ENCODE measurements around the gene TMEM129. TPM values are rescaled to one million over a fixed set of nuclear protein-coding genes. Genes with fewer than 3 reads are reported as not detected.
A peak's percentile ranks its signal among the peaks of the same experiment; 100 is the strongest.

The TMEM129 gene, protein sequence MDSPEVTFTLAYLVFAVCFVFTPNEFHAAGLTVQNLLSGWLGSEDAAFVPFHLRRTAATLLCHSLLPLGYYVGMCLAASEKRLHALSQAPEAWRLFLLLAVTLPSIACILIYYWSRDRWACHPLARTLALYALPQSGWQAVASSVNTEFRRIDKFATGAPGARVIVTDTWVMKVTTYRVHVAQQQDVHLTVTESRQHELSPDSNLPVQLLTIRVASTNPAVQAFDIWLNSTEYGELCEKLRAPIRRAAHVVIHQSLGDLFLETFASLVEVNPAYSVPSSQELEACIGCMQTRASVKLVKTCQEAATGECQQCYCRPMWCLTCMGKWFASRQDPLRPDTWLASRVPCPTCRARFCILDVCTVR
- total RNA-seq (10 to 100 TPM; 40.6 to 42.1 TPM), polyA plus RNA-seq (10 to 100 TPM; 36.8 to 40.3 TPM)

DNA sequence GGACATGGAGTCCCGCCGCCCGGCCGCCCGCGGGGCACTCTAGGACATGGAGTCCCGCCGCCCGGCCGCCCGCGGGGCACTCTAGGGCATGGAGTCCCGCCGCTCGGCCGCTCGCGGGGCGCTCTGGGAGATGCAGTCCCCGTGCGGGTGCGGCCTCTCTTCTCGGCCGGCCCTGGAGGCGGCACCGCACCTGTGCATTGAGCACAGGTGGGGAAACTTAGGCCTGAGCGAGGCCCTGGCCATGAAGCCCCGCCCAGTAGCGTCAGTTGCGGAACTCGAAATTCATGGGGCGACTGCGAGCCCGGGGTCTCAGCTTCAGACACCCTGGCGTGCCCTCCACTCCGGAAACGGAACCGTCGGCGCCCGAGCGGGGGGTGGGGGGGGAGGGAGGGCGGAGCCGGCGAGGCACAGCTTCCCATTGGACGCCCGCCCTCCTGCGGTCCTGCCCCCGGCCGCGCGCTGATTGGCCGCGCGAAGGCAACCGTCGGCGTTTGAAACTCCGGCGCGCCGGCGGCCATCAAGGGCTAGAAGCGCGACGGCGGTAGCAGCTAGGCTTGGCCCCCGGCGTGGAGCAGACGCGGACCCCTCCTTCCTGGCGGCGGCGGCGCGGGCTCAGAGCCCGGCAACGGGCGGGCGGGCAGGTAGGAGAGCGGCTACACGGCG is at the start of gene TMEM129, which contains the start of gene TACC3:
TSS of gene TMEM129 (minus strand) at position 321 of the 663 bp plus-strand sequence. CDS start 486 bp downstream, outside the sequence.
TSS of gene TACC3 (plus strand) at position 519 of the 663 bp plus-strand sequence. CDS start 1,901 bp downstream, outside the sequence.
- Histone ChIP-seq H3K36me3 (ENCODE audit: insufficient read depth, low read length) (peaks cover 6% of the 10 kb centered on the region), H3K4me3 (ENCODE audit: low read length in 2 of 2) (peak within 1 kb of the TSS; percentile 52 to 69), H3K9me3 (ENCODE audit: control insufficient read depth in 1 of 2, low read length in 2 of 2) (no peaks in the 10 kb centered on the region), H3K4me1 (ENCODE audit: insufficient read depth, low read length) (peaks cover 62% of the 10 kb centered on the region), H3K27ac (ENCODE audit: low read depth, low read length) (peak within 1 kb of the TSS; percentile 69), H3K27me3 (ENCODE audit: insufficient read depth, low read length) (no peaks in the 10 kb centered on the region)
- peak within 1 kb of the TSS; percentile 95 to 99 (median 98) for H3K27ac Mint-ChIP-seq
- peak; percentile 95 to 98 (median 97) for DNase-seq
- H3K9me3 Mint-ChIP-seq: peaks cover 0 to 5% (median 0%) of the 10 kb centered on the region in 8 donors
- no peaks in the 10 kb centered on the region for H3K27me3 Mint-ChIP-seq
- ChIA-PET CTCF (ENCODE audit: partially characterized antibody) (interaction anchor here (1.3 to 18.0 kb wide), 2 partner anchors 19 to 30 kb away, joined by 4 to 591 read pairs; no protein-coding TSS in a partner anchor), POLR2A (ENCODE audit: partially characterized antibody) (interaction anchor here (0.7 to 8.8 kb wide), 14 partner anchors 8 to 374 kb away, joined by 3 to 196 read pairs (median 4); partner anchors contain the start of genes FAM53A, LETM1, NSD2 and SLBP)
- peaks cover 32 to 62% (median 47%) of the 10 kb centered on the region in 4 donors for H3K4me1 Mint-ChIP-seq
- peaks cover 10 to 26% of the 10 kb centered on the region in 2 donors for H3K36me3 Mint-ChIP-seq
- intact Hi-C loops (cut with micrococcal nuclease): loop anchor here (1.0 to 10.0 kb wide), 4 partner anchors 9 to 694 kb away; partner anchors contain the start of genes CFAP99, FAM53A, NSD2 and SLBP
- peak within 1 kb of the TSS; percentile 87 to 94 (median 90) for H3K4me3 Mint-ChIP-seq

DNA sequence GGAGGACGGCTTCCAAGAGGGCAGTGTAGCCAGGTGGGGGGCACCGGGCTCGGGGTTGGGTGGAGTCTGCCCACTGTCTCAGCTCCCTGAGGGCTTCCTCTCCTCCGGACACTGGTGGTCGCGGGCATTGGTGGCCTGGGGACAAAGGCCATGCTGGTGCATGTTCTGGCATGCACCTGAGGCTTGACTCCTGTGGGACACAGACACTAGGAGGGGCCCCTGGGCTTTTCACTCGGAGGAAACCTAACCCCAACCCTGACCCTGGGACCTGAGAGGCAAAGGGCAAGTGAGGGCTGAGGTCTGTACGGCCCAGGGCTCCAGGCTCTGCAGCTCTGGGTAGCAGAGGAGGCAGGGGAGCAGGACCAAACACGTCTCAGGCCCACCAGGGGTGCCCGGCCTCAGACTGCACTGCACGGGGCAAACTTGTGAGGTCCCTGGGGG is 49.7 kb upstream of the TMEM129 start:
- no peak overlapping the region for H3K27ac ChIP-seq (ENCODE audit: low read depth, low read length)
- H3K27ac Mint-ChIP-seq: no peak overlapping the region
- peaks cover 0 to 4% (median under 1%) of the 10 kb centered on the region in 4 donors for H3K4me1 Mint-ChIP-seq
- intact Hi-C loops (cut with micrococcal nuclease): no loop called here
- no peaks in the 10 kb centered on the region for H3K36me3 ChIP-seq (ENCODE audit: insufficient read depth, low read length)
- H3K4me3 Mint-ChIP-seq: no peak overlapping the region
- no peaks in the 10 kb centered on the region for H3K9me3 Mint-ChIP-seq
- ChIA-PET CTCF (ENCODE audit: partially characterized antibody) (no interaction called here), POLR2A (ENCODE audit: partially characterized antibody) (no interaction called here)
- peaks cover 4% of the 10 kb centered on the region for H3K27me3 ChIP-seq (ENCODE audit: insufficient read depth, low read length)
- H3K27me3 Mint-ChIP-seq: peaks cover 2 to 7% of the 10 kb centered on the region in 2 donors
- no peaks in the 10 kb centered on the region for H3K36me3 Mint-ChIP-seq
- H3K4me1 ChIP-seq (ENCODE audit: insufficient read depth, low read length): no peaks in the 10 kb centered on the region
- DNase-seq: no peak
- no peak overlapping the region for H3K4me3 ChIP-seq (ENCODE audit: low read length in 2 of 2)
- H3K9me3 ChIP-seq (ENCODE audit: control insufficient read depth in 1 of 2, low read length in 2 of 2): no peaks in the 10 kb centered on the region

DNA sequence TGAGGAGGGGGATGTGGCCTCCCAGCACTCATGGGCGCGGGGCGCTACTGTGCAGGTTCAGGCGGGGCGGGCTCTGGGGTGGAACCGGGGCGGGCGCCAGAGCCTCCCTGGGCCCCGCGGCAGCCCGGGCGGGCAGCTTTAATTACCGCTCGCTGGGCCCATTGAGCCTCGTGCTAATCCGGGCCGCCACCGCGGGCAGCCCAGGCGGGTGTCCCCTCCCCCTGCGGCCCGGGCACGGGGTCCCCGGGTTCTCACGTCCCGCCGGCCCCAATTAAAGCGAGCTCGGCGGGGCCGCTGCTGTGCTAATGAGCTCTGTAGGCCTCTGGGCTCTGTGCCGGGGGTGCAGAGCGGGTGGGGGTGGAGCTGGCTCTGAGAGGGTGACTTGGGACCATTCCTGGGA is 49.1 kb upstream of the TMEM129 start:
- Mint-ChIP-seq H3K27ac (no peak overlapping the region), H3K9me3 (no peaks in the 10 kb centered on the region), H3K27me3 (peaks cover 2 to 11% of the 10 kb centered on the region in 2 donors), H3K4me3 (no peak overlapping the region), H3K4me1 (peaks cover 0 to 4% (median under 1%) of the 10 kb centered on the region in 4 donors), H3K36me3 (no peaks in the 10 kb centered on the region)
- intact Hi-C loops (cut with micrococcal nuclease): no loop called here
- CTCF ChIA-PET (ENCODE audit: partially characterized antibody): no interaction called here
- Histone ChIP-seq H3K9me3 (ENCODE audit: control insufficient read depth in 1 of 2, low read length in 2 of 2) (no peaks in the 10 kb centered on the region), H3K36me3 (ENCODE audit: insufficient read depth, low read length) (no peaks in the 10 kb centered on the region), H3K27ac (ENCODE audit: low read depth, low read length) (no peak overlapping the region), H3K27me3 (ENCODE audit: insufficient read depth, low read length) (peaks cover 4% of the 10 kb centered on the region), H3K4me1 (ENCODE audit: insufficient read depth, low read length) (no peaks in the 10 kb centered on the region), H3K4me3 (ENCODE audit: low read length in 2 of 2) (no peak overlapping the region)
- DNase-seq: no peak
- POLR2A ChIA-PET (ENCODE audit: partially characterized antibody): no interaction called here

DNA sequence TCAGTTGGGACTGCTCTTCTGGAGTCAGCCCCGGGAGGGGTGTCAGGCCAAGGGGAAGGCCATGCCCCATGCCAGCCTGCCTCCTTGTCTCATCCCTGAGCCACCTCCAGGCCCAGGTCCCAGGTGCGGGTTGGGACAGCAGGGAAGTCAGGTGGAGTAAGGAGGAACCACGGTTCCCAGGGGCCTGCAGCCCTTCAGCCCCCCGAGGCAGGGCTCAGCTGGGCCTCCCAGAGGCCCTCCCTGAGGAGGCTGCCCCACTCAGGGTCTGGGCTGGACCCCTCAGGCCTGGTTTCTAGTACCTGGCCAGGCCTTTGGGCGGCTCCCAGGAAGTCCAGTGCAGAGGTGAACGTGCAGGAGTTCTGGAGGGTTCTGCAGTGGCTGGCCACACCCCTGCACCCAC is 48.6 kb upstream of the TMEM129 start:
- DNase-seq: no peak
- Histone ChIP-seq H3K27me3 (ENCODE audit: insufficient read depth, low read length) (peaks cover 4% of the 10 kb centered on the region), H3K36me3 (ENCODE audit: insufficient read depth, low read length) (no peaks in the 10 kb centered on the region), H3K9me3 (ENCODE audit: control insufficient read depth in 1 of 2, low read length in 2 of 2) (no peaks in the 10 kb centered on the region), H3K4me3 (ENCODE audit: low read length in 2 of 2) (no peak overlapping the region), H3K27ac (ENCODE audit: low read depth, low read length) (no peak overlapping the region), H3K4me1 (ENCODE audit: insufficient read depth, low read length) (no peaks in the 10 kb centered on the region)
- CTCF ChIA-PET (ENCODE audit: partially characterized antibody): no interaction called here
- POLR2A ChIA-PET (ENCODE audit: partially characterized antibody): no interaction called here
- Mint-ChIP-seq H3K4me1 (peaks cover 0 to 4% (median under 1%) of the 10 kb centered on the region in 4 donors), H3K27ac (no peak overlapping the region), H3K4me3 (no peak overlapping the region), H3K9me3 (no peaks in the 10 kb centered on the region), H3K27me3 (peaks cover 2 to 11% of the 10 kb centered on the region in 2 donors), H3K36me3 (no peaks in the 10 kb centered on the region)
- intact Hi-C loops (cut with micrococcal nuclease): no loop called here

DNA sequence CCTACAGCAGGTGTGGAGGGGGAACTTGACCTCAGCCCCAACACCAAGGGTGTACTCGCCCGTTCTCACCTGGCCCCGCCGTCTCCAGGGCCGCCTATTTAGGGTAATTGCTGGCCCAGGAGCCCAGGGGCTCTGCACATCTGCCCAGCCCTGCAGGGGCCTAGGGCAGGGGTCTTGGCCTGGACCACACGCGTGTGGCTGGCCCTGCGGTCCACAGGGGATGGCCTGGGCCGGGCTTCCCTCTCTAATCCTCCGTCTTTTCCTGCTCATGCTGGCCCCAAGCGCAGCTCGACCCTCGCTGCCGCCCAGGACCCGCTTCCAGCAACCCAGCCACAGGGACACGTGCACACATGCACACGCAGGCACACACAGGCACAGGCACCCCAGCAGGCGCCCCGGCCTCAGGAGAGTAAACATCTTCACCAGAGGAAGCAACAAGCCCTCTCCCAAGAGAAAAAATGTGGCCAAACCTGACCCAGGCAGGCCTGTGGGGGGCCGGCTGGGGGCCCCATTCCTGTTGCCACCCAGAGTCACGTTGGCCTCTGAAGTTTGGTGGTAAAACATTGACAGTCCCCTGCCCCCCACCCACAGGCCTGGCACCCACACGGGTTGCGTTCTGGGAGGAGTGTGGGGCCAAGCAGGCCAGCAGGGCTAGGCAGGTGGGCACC is 47.4 kb upstream of the TMEM129 start:
- Mint-ChIP-seq H3K27me3 (peaks cover 6 to 8% of the 10 kb centered on the region in 2 donors), H3K9me3 (no peaks in the 10 kb centered on the region), H3K4me1 (peaks cover 0 to 4% (median under 1%) of the 10 kb centered on the region in 4 donors), H3K36me3 (no peaks in the 10 kb centered on the region), H3K4me3 (peak overlapping the region; percentile 40 to 87 (median 66)), H3K27ac (peak overlapping the region in 1 of 7 donors; percentile 73)
- no peak for DNase-seq
- no peak overlapping the region for H3K4me3 ChIP-seq (ENCODE audit: low read length in 2 of 2)
- no peaks in the 10 kb centered on the region for H3K36me3 ChIP-seq (ENCODE audit: insufficient read depth, low read length)
- intact Hi-C loops (cut with micrococcal nuclease): no loop called here
- no peak overlapping the region for H3K27ac ChIP-seq (ENCODE audit: low read depth, low read length)
- no peaks in the 10 kb centered on the region for H3K9me3 ChIP-seq (ENCODE audit: control insufficient read depth in 1 of 2, low read length in 2 of 2)
- no peaks in the 10 kb centered on the region for H3K4me1 ChIP-seq (ENCODE audit: insufficient read depth, low read length)
- H3K27me3 ChIP-seq (ENCODE audit: insufficient read depth, low read length): peaks cover 4% of the 10 kb centered on the region
- ChIA-PET CTCF (ENCODE audit: partially characterized antibody) (no interaction called here), POLR2A (ENCODE audit: partially characterized antibody) (no interaction called here)

DNA sequence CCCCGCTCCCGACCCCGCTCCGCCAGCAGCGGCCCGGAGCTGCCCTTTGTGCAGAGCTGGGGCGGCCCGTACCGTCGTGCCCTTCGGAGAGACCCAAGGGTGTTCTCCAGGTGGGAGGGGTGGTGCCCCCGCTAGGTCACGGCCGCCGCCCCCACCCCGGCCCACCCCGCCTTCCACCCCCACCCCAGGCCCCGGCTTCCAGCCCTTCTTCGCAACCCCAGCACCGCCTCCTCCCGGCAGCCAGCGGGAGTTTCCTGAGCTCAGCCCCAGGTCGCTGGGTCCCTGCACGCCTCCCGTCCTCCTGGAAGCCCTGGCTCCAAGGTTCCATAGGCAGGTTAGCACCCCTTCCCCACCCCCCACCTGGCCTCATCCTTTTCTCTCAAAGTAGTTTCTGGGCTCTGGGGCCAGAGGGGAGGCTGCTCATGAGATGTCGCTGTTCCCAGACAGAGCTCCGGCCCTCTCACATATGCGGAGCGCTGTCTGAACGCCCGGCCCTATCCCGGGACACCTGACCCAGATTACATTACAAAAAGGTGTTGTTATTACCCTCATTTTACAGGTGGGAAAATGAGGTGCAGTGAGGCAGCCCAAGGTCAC is 46.7 kb upstream of the TMEM129 start:
- CTCF ChIA-PET (ENCODE audit: partially characterized antibody): no interaction called here

More for the DNA sequence above, 46.7 kb upstream of the TMEM129 start:
- intact Hi-C loops (cut with micrococcal nuclease): no loop called here
- H3K27me3 Mint-ChIP-seq: peaks cover 6 to 8% of the 10 kb centered on the region in 2 donors
- peak overlapping the region in 6 of 8 donors; percentile 40 to 81 (median 66) for H3K4me3 Mint-ChIP-seq
- H3K27ac Mint-ChIP-seq: no peak overlapping the region
- Histone ChIP-seq H3K36me3 (ENCODE audit: insufficient read depth, low read length) (no peaks in the 10 kb centered on the region), H3K27ac (ENCODE audit: low read depth, low read length) (no peak overlapping the region), H3K9me3 (ENCODE audit: control insufficient read depth in 1 of 2, low read length in 2 of 2) (no peaks in the 10 kb centered on the region), H3K27me3 (ENCODE audit: insufficient read depth, low read length) (peaks cover 4% of the 10 kb centered on the region), H3K4me1 (ENCODE audit: insufficient read depth, low read length) (no peaks in the 10 kb centered on the region), H3K4me3 (ENCODE audit: low read length in 2 of 2) (no peak overlapping the region)
- no peaks in the 10 kb centered on the region for H3K9me3 Mint-ChIP-seq
- DNase-seq: no peak
- no peaks in the 10 kb centered on the region for H3K36me3 Mint-ChIP-seq
- POLR2A ChIA-PET (ENCODE audit: partially characterized antibody): no interaction called here
- H3K4me1 Mint-ChIP-seq: peaks cover 0 to 4% (median under 1%) of the 10 kb centered on the region in 4 donors

Data from CD4-positive, alpha-beta memory T cell (primary cell).